Hematopoietic multipotent progenitor cell treated with erythropoietin and hydrocortisone succinate and interleukin-3 and kit ligand, for 8 days (in vitro differentiated cells): ENCODE data around the gene KAZN.

ENCODE experiments used
- DNase-seq: peaks from one replicate; pipeline ENCODE4 v3.0.0-alpha.2; 2015

The KAZN gene

GRCh38 chr1:14922942-14923726 lies 324.6 kb downstream of the KAZN start:
- no peak for DNase-seq

- peak; percentile 34 for DNase-seq
Observed at GRCh38 chr1:14923727-14924452, 325.4 kb downstream of the KAZN start.

GRCh38 chr1:14924455-14925331 lies 326.2 kb downstream of the KAZN start:
- no peak for DNase-seq

GRCh38 chr1:14925336-14926136 lies 327.1 kb downstream of the KAZN start:
- DNase-seq: no peak

- no peak for DNase-seq
Observed at GRCh38 chr1:14926229-14926628, 327.7 kb downstream of the KAZN start.

GRCh38 chr1:14926818-14927575 lies 328.5 kb downstream of the KAZN start:
- DNase-seq: no peak

GRCh38 chr1:14928412-14928811 lies 329.9 kb downstream of the KAZN start:
- no peak for DNase-seq

GRCh38 chr1:14928886-14929546 lies 330.5 kb downstream of the KAZN start:
- no peak for DNase-seq

GRCh38 chr1:14929547-14930246 lies 331.2 kb downstream of the KAZN start:
- no peak for DNase-seq

- DNase-seq: no peak
Observed at GRCh38 chr1:14930247-14930965, 331.9 kb downstream of the KAZN start.

- DNase-seq: no peak
Observed at GRCh38 chr1:14932034-14932638, 333.7 kb downstream of the KAZN start.

- no peak for DNase-seq
Observed at GRCh38 chr1:14934867-14935266, 336.4 kb downstream of the KAZN start.

- DNase-seq: no peak
Observed at GRCh38 chr1:14936815-14937214, 338.3 kb downstream of the KAZN start.

GRCh38 chr1:14937288-14937949 lies 338.9 kb downstream of the KAZN start:
- no peak for DNase-seq

- DNase-seq: no peak
Observed at GRCh38 chr1:14939527-14940284, 341.2 kb downstream of the KAZN start.

GRCh38 chr1:14940285-14940870 lies 341.9 kb downstream of the KAZN start:
- no peak for DNase-seq

GRCh38 chr1:14941864-14942263 lies 343.4 kb downstream of the KAZN start:
- DNase-seq: no peak
